ENCODE results near the gene PLEKHA6. TPM values are rescaled to one million over a fixed set of nuclear protein-coding genes. Genes with fewer than 3 reads are reported as not detected.

PLEKHA6 gene
- total and polyA plus RNA-seq, 2 of the 4 experiments (the other 2 are of a cell fraction) = 8.2 to 19.9 TPM

DNA sequence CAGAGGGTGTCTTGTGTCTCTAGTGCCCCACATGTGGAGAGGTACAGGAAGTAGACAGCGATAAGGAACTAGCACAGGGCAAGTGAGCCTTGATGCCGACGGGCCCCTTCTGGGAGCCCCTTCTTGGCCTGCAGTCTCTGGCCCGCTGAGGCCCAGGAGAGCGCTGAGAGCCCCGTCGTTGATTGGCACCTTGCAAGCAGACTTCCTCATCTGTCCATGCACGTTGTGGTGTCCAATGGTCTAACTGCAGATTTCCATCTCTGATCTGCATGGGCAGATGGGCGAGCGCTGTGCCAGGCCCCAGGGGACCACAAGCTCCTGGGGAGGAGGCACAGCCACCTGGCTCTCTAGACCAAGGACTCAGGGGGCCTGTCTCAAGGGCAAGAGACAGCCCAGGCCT lies 32.4 kb downstream of the PLEKHA6 start:
- WGBS, 2 experiments (ENCODE audit: extremely low coverage in 2 of 2, insufficient read length in 1 of 2) = 70% methylated on average over 9 of the region's 10 CpGs; no CpG with 5 or more reads in 1 of the 2 experiments

More for the DNA sequence above, 32.4 kb downstream of the PLEKHA6 start:
- no peak overlapping the region for H3K27ac ChIP-seq (ENCODE audit: insufficient read depth, low read length)
- H2AFZ ChIP-seq (replicated peaks; ENCODE audit: low read length, poor library complexity) = peak overlapping the region; percentile 60
- peak overlapping the region; percentile 62 for H2AK5ac ChIP-seq (ENCODE audit: low read depth, low read length)
- peak overlapping the region in 1 of 2 experiments; percentile 45; a peak in 2 of 4 replicates for H4K8ac ChIP-seq (ENCODE audit: low read depth in 2 of 2, low read length in 2 of 2)
- DNase-seq (no peak), ATAC-seq (ENCODE audit: low read depth) (no peak)
- peak overlapping the region; percentile 19; the same call in 1 of the 2 replicates for H3K4ac ChIP-seq (ENCODE audit: low read depth, low read length)
- peak overlapping the region; percentile 57 for H2AK9ac ChIP-seq (replicated peaks; ENCODE audit: low read depth, low read length, poor library complexity)
- no peak overlapping the region for H3K4me3 ChIP-seq (ENCODE audit: insufficient read depth, low read depth, low read length)
- ChIA-PET POLR2A (ENCODE audit: unreplicated experiment) (no interaction called here), CTCF (no interaction called here)
- in situ Hi-C loops (cut with MboI; ENCODE audit: low sequenced_read_pairs) = no loop called here
- H3K14ac ChIP-seq (replicated peaks; ENCODE audit: low read depth, low read length) = no peak overlapping the region
- peak overlapping the region; percentile 5; the same call in 1 of the 3 replicates for H2BK15ac ChIP-seq (ENCODE audit: low read depth, low read length)
- H3K4me2 ChIP-seq (ENCODE audit: low read depth, low read length) = no peak overlapping the region
- H3K36me3 ChIP-seq (ENCODE audit: control insufficient read depth, insufficient read depth, low read length) = no peaks in the 10 kb centered on the region
- no peaks in the 10 kb centered on the region for H4K20me1 ChIP-seq (ENCODE audit: insufficient read depth, low read length)
- BruUV-seq (replicated peaks) = no TSS peak
- dilution Hi-C loops (cut with HindIII; ENCODE audit: low sequenced_read_pairs, unreplicated experiment) = no loop called here
- H3K9me1 ChIP-seq (ENCODE audit: insufficient read depth, low read length) = peaks cover 10% of the 10 kb centered on the region; the same call in 1 of the 2 replicates
- no peak overlapping the region for H3K9ac ChIP-seq (ENCODE audit: low read depth, low read length)
- intact Hi-C loops (cut with micrococcal nuclease) = no loop called here
- H3K4me1 ChIP-seq (ENCODE audit: control insufficient read depth, insufficient read depth, low read length) = peaks cover 15% of the 10 kb centered on the region
- H3K18ac ChIP-seq (ENCODE audit: low read depth, low read length) = peak overlapping the region; percentile 32
- no peaks in the 10 kb centered on the region for H3K9me3 ChIP-seq (ENCODE audit: control insufficient read depth, insufficient read depth, low read length)
- H2BK5ac ChIP-seq (ENCODE audit: low read depth, low read length, poor library complexity, severe bottlenecking) = peak overlapping the region; percentile 11
- H3K23ac ChIP-seq (ENCODE audit: low read depth, low read length) = no peak overlapping the region
- TF ChIP-seq MXI1 (IDR thresholded peaks at IDR 0.05; ENCODE audit: borderline replicate concordance, low read depth, low read length) (no peak), FOS (IDR thresholded peaks at IDR 0.05; ENCODE audit: low read depth, low read length) (no peak), CTCF (conservative IDR thresholded peaks at IDR 0.05; ENCODE audit: low read depth, low read length) (no peak), NFE2L2 (IDR thresholded peaks at IDR 0.05; ENCODE audit: low read depth, low read length) (no peak), MAZ (IDR thresholded peaks at IDR 0.05; ENCODE audit: borderline replicate concordance, low read depth, low read length) (no peak), CHD1 (IDR thresholded peaks at IDR 0.05; ENCODE audit: low read depth, low read length) (no peak), RFX5 (IDR thresholded peaks at IDR 0.05; ENCODE audit: low read depth, low read length) (no peak)
- H3K79me1 ChIP-seq (ENCODE audit: low read depth in 1 of 2, low read length in 2 of 2) = no peaks in the 10 kb centered on the region
- no peak overlapping the region; the same call in 1 of the 2 replicates for H4K91ac ChIP-seq (ENCODE audit: insufficient read depth, low read depth, low read length)
- H4K5ac ChIP-seq (ENCODE audit: low read depth, low read length) = peak overlapping the region; percentile 27; the same call in 1 of the 2 replicates
- no peaks in the 10 kb centered on the region for H3K27me3 ChIP-seq (ENCODE audit: control insufficient read depth, insufficient read depth, low read length)
- 0 out of 2 replicates have a peak overlapping the region, but pooled peaks have one; percentile 20 for H2BK20ac ChIP-seq (ENCODE audit: low read depth, low read length)
- no peak overlapping the region for H3K56ac ChIP-seq (ENCODE audit: extremely low read depth, insufficient read depth, low read length)
- peak overlapping the region; percentile 53; the same call in 1 of the 2 replicates for H2BK120ac ChIP-seq (ENCODE audit: low read depth, low read length)

Data from IMR-90 (cell line).